GM12878 (cell line): ENCODE results near the gene APOBEC2. TPM values are rescaled to one million over a fixed set of nuclear protein-coding genes. Genes with fewer than 3 reads are reported as not detected.

Experiments
- ATAC-seq: fragments of 200-7000 bp; cut with Tn5 transposase; 3 replicates; pipeline ENCODE4 v1.9.1; 2020; ENCODE audit warnings: mild to moderate bottlenecking, moderate library complexity
- BruUV-seq: library from RNA; stranded (reverse); fragments of 400-500 nt; replicated peaks from 2 replicates; lab custom pipeline; 2021; lab: Mats Ljungman, UMichigan
- CTCF ChIA-PET: fragments of 300-600 bp; sonication (Branson Sonifier 250); formaldehyde crosslinking; extraction: SDS; loops from one replicate; lab custom pipeline; 2021; ENCODE audit warnings: inconsistent platforms; lab: Yijun Ruan, JAX
- POLR2A ChIA-PET: fragments of 350-600 bp; formaldehyde crosslinking; extraction: SDS; loops from one replicate; lab custom pipeline; 2021; ENCODE audit warnings: inconsistent platforms; lab: Charles Lee
- RAD21 ChIA-PET: fragments of 300-600 bp; sonication (Branson Sonifier 250); formaldehyde crosslinking; loops from one replicate; lab custom pipeline; 2023; ENCODE audit warnings: antibody characterized with exemption; ENCODE audit not compliant: unreplicated experiment; lab: Charles Lee
- SMC1A ChIA-PET: fragments of 300-600 bp; sonication (Branson Sonifier 250); formaldehyde crosslinking; loops from one replicate; lab custom pipeline; 2023; ENCODE audit not compliant: unreplicated experiment, uncharacterized antibody; lab: Charles Lee
- DNase-seq: peaks from one replicate; pipeline ENCODE4 v3.0.0-alpha.2; 2011; ENCODE audit warnings: low read depth, low spot score
- FAIRE-seq: peaks from 3 replicates; lab custom pipeline; 2011; peaks lifted over from hg19 to GRCh38; lab: Jason Lieb, UNC
- H2AFZ ChIP-seq: 2 replicates; pipeline ENCODE4 v1.6.0; 2011; ENCODE audit warnings: low read depth, low read length, control low read depth; ENCODE audit not compliant: control insufficient read depth
- H3K27ac ChIP-seq: 2 replicates; pipeline ENCODE4 v1.5.1; 2011; ENCODE audit warnings: control low read depth; ENCODE audit not compliant: control insufficient read depth, insufficient read depth
- H3K27me3 ChIP-seq, 2 experiments: replicated peaks in 1 of 2; 2 replicates each; pipeline versions ENCODE4 v1.6.0 to v1.6.1; 2011; ENCODE audit warnings: low read length in 1 of 2; ENCODE audit not compliant: control insufficient read depth in 2 of 2, insufficient read depth in 2 of 2
- H3K36me3 ChIP-seq, 2 experiments: 2 replicates each; pipeline ENCODE4 v1.5.1; 2011; ENCODE audit warnings: low read length in 1 of 2; ENCODE audit not compliant: control insufficient read depth in 2 of 2, insufficient read depth in 2 of 2
- H3K4me1 ChIP-seq: 2 replicates; pipeline ENCODE4 v1.6.1; 2011; ENCODE audit warnings: mild to moderate bottlenecking, low read length, moderate library complexity, mixed read lengths; ENCODE audit not compliant: control insufficient read depth, insufficient read depth
- H3K4me2 ChIP-seq: 2 replicates; pipeline ENCODE4 v1.6.0; 2011; ENCODE audit warnings: control low read depth; ENCODE audit not compliant: control insufficient read depth, insufficient read depth
- H3K4me3 ChIP-seq: fragments of 200-600 bp; sonication (generic); 2 replicates; pipeline ENCODE4 v1.5.1; 2016
- H3K79me2 ChIP-seq: 2 replicates; pipeline ENCODE4 v1.6.0; 2011; ENCODE audit warnings: low read length; ENCODE audit not compliant: control insufficient read depth, insufficient read depth
- H3K9ac ChIP-seq: 2 replicates; pipeline ENCODE4 v1.8.0; 2011; ENCODE audit warnings: low read length, control low read depth, mixed read lengths; ENCODE audit not compliant: control insufficient read depth, insufficient read depth
- H3K9me3 ChIP-seq: replicated peaks from 3 replicates; pipeline ENCODE4 v1.5.1; 2011; ENCODE audit warnings: mild to moderate bottlenecking, low read length; ENCODE audit not compliant: control insufficient read depth, insufficient read depth
- H4K20me1 ChIP-seq: 2 replicates; pipeline ENCODE4 v1.6.0; 2011; ENCODE audit not compliant: control insufficient read depth, insufficient read depth
- BACH1 ChIP-seq: fragments of 450-650 bp; IDR thresholded peaks from 2 replicates; pipeline ENCODE4 v1.6.1; 2017; ENCODE audit warnings: mild to moderate bottlenecking, borderline replicate concordance
- BCL11A ChIP-seq: IDR thresholded peaks from 2 replicates; pipeline ENCODE4 v1.6.1; 2011; ENCODE audit warnings: low read depth, low read length
- BMI1 ChIP-seq: fragments of 450-650 bp; IDR thresholded peaks from 2 replicates; pipeline ENCODE4 v1.6.1; 2016; ENCODE audit warnings: mild to moderate bottlenecking, moderate library complexity, borderline replicate concordance
- CBX5 ChIP-seq: sonication (generic); IDR thresholded peaks from 2 replicates; pipeline ENCODE4 v1.6.1; 2016; ENCODE audit warnings: low read depth, moderate library complexity, mild to moderate bottlenecking, inconsistent platforms
- CREB1 ChIP-seq: IDR thresholded peaks from 2 replicates; pipeline ENCODE4 v1.6.1; 2012; ENCODE audit warnings: low read depth, mild to moderate bottlenecking, inconsistent platforms
- HCFC1 ChIP-seq: fragments of 150-350 bp; IDR thresholded peaks from 2 replicates; pipeline ENCODE4 v1.6.1; 2014; ENCODE audit warnings: low read length
- LARP7 ChIP-seq: fragments of 450-650 bp; IDR thresholded peaks from 2 replicates; pipeline ENCODE4 v1.6.1; 2017; ENCODE audit warnings: mild to moderate bottlenecking
- NR2C2 ChIP-seq: IDR thresholded peaks from 2 replicates; pipeline ENCODE4 v1.6.1; 2011; ENCODE audit warnings: borderline replicate concordance, low read depth; ENCODE audit not compliant: control insufficient read depth, insufficient read length
- RB1 ChIP-seq: fragments of 450-650 bp; formaldehyde crosslinking; IDR thresholded peaks from 2 replicates; pipeline ENCODE4 v1.6.1; 2017; ENCODE audit warnings: mild to moderate bottlenecking, borderline replicate concordance
- SMAD1 ChIP-seq: fragments of 450-650 bp; IDR thresholded peaks from 2 replicates; pipeline ENCODE4 v1.6.1; 2018; ENCODE audit warnings: mild to moderate bottlenecking, low read depth; ENCODE audit not compliant: partially characterized antibody
- SUPT20H ChIP-seq: IDR thresholded peaks from 2 replicates; pipeline ENCODE4 v1.6.1; 2011; ENCODE audit warnings: low read depth, mild to moderate bottlenecking, low read length, moderate library complexity, borderline replicate concordance; ENCODE audit not compliant: control insufficient read depth
- WGBS: methylation state at CpG from one replicate; pipeline ENCODE4 v1.1.6; 2016; ENCODE audit warnings: low lambda C conversion rate; ENCODE audit not compliant: insufficient replicate concordance, insufficient coverage; ENCODE audit errors: missing lambda C conversion rate; 5-methylcytosine and 5-hydroxymethylcytosine counted together
- in situ Hi-C: fragments of 300-500 bp; cut with MboI; formaldehyde crosslinking; loops from 9 replicates; pipeline ENCODE4 v1.14.3; 2018; ENCODE audit warnings: mixed read lengths
- intact Hi-C: fragments of 100-400 bp; cut with micrococcal nuclease; formaldehyde crosslinking; loops from one replicate; pipeline ENCODE4 v1.14.2; 2022; ENCODE audit not compliant: unreplicated experiment
- polyA plus RNA-seq, 11 experiments: library from polyadenylated mRNA; depleted of rRNA in 4 of 11; unstranded in 6 of 11; stranded (reverse) in 5 of 11; fragments of >200 nt; fragmentation: Nextera tagmentation in 4 of 11; fragmentation: Illumina TruSeq in 1 of 11; extraction: Ambion mirVana in 4 of 11; extraction: Trizol in 1 of 11; gene quantifications; 1 replicate in 1 of 11; 2 replicates in 10 of 11; pipeline versions ENCODE4 v1.2.1 to v1.2.3, GENCODE V29; 2011 to 2016; ENCODE audit warnings: inconsistent platforms in 2 of 11, missing spikeins in 2 of 11, low read depth in 1 of 11
- total RNA-seq, 4 experiments: library from RNA; depleted of rRNA in 3 of 4; stranded (reverse); fragments of >200 nt in 3 of 4; fragmentation: Illumina TruSeq in 1 of 4; extraction: Trizol in 1 of 4; gene quantifications; 2 replicates each; pipeline versions ENCODE4 v1.2.1 to v1.2.3, GENCODE V29; 2013 to 2021
- TF ChIP-seq, protein P1 (sequence below): IDR thresholded peaks from 2 replicates; pipeline ENCODE4 v1.6.1; 2012; ENCODE audit warnings: mild to moderate bottlenecking, low read depth, low read length
- TF ChIP-seq, protein P2 (sequence below): fragments of 450-650 bp; IDR thresholded peaks from 2 replicates; pipeline ENCODE4 v1.6.1; 2017; ENCODE audit warnings: borderline replicate concordance

The APOBEC2 gene
- total and polyA plus RNA-seq, 10 of the 15 experiments (the other 5 are each of a cell fraction or from before 2014, with no cell fraction given): 0.11 to 1.4 (median 0.87) TPM; not detected in 6

GRCh38 chr6:41077536-41077935 lies 24.5 kb downstream of the APOBEC2 start:
- Histone ChIP-seq H3K4me1 (peaks cover 5% of the 10 kb centered on the region; the same call in 1 of the 2 replicates), H2AFZ (no peak overlapping the region), H3K79me2 (peaks cover 63% of the 10 kb centered on the region), H3K27ac (no peak overlapping the region), H3K4me3 (no peak overlapping the region), H3K36me3 (peaks cover 4 to 12% of the 10 kb centered on the region in 2 experiments; a peak in 3 of 4 replicates), H3K4me2 (no peak overlapping the region), H3K27me3 (no peaks in the 10 kb centered on the region), H3K9ac (no peak overlapping the region), H3K9me3 (no peaks in the 10 kb centered on the region), H4K20me1 (no peaks in the 10 kb centered on the region)
- FAIRE-seq (no peak), DNase-seq (no peak), ATAC-seq (no peak)
- ChIA-PET RAD21 (no interaction called here), CTCF (no interaction called here), SMC1A (interaction anchor here (1.1 to 2.8 kb wide), 2 partner anchors 14 to 30 kb away, joined by 3 to 10 read pairs; no protein-coding TSS in a partner anchor), POLR2A (no interaction called here)
- 98% methylated on average over 2 of the region's 2 CpGs for WGBS
- intact Hi-C loops: loop anchor here (5.0 to 10.0 kb wide), 2 partner anchors 240 to 657 kb away; partner anchors contain the start of gene TFEB
- TF ChIP-seq BMI1: no peak
- TF ChIP-seq HCFC1: no peak
- TF ChIP-seq RB1: no peak
- TF ChIP-seq CBX5: no peak
- no peak for TF ChIP-seq BACH1
- no TSS peak for BruUV-seq
- in situ Hi-C loops: no loop called here

DNA sequence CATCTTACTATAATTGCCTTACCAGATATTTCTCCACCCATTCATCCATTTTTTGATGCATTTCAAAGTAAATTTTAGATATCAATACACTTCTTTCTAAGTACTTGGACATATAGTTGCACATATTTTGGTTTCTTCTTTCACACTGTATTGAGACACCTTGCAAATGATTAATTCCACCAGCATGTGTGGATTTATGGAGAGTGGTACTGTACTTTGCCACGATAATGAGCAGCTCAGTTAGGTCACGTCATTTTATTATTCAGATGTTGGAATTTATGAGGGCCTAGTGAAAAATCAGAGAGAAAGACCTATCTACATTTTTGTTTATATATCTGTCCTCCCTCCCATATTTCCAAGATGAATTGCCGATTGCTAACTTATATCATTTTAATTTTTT lies 25.1 kb downstream of the APOBEC2 start:
- ATAC-seq: no peak
- ChIA-PET CTCF (no interaction called here), POLR2A (no interaction called here), RAD21 (interaction anchor here (0.6 kb wide), 1 partner anchor 14 kb away, joined by 3 read pairs; no protein-coding TSS in a partner anchor), SMC1A (interaction anchor here (1.1 to 1.2 kb wide), 2 partner anchors 10 to 29 kb away, joined by 3 to 4 read pairs; no protein-coding TSS in a partner anchor)
- H3K36me3 ChIP-seq: peaks cover 4 to 12% of the 10 kb centered on the region in 2 experiments; a peak in 3 of 4 replicates
- no peaks in the 10 kb centered on the region for H4K20me1 ChIP-seq
- H3K4me3 ChIP-seq: no peak overlapping the region
- DNase-seq: no peak
- no peak overlapping the region for H3K9ac ChIP-seq
- H3K27me3 ChIP-seq: no peaks in the 10 kb centered on the region
- no peak overlapping the region for H3K27ac ChIP-seq
- H3K79me2 ChIP-seq: peaks cover 63% of the 10 kb centered on the region
- intact Hi-C loops: loop anchor here (5.0 to 10.0 kb wide), 2 partner anchors 239 to 657 kb away; partner anchors contain the start of gene TFEB
- no peak for FAIRE-seq
- no peaks in the 10 kb centered on the region for H3K9me3 ChIP-seq
- H2AFZ ChIP-seq: no peak overlapping the region
- 96% methylated on average over 3 of the region's 3 CpGs for WGBS
- peaks cover 5% of the 10 kb centered on the region; the same call in 1 of the 2 replicates for H3K4me1 ChIP-seq
- in situ Hi-C loops: no loop called here
- no TSS peak for BruUV-seq
- H3K4me2 ChIP-seq: no peak overlapping the region; the same call in 1 of the 2 replicates
- no peak for TF ChIP-seq CREB1
- no peak for TF ChIP-seq SUPT20H
- TF ChIP-seq, protein P1, sequence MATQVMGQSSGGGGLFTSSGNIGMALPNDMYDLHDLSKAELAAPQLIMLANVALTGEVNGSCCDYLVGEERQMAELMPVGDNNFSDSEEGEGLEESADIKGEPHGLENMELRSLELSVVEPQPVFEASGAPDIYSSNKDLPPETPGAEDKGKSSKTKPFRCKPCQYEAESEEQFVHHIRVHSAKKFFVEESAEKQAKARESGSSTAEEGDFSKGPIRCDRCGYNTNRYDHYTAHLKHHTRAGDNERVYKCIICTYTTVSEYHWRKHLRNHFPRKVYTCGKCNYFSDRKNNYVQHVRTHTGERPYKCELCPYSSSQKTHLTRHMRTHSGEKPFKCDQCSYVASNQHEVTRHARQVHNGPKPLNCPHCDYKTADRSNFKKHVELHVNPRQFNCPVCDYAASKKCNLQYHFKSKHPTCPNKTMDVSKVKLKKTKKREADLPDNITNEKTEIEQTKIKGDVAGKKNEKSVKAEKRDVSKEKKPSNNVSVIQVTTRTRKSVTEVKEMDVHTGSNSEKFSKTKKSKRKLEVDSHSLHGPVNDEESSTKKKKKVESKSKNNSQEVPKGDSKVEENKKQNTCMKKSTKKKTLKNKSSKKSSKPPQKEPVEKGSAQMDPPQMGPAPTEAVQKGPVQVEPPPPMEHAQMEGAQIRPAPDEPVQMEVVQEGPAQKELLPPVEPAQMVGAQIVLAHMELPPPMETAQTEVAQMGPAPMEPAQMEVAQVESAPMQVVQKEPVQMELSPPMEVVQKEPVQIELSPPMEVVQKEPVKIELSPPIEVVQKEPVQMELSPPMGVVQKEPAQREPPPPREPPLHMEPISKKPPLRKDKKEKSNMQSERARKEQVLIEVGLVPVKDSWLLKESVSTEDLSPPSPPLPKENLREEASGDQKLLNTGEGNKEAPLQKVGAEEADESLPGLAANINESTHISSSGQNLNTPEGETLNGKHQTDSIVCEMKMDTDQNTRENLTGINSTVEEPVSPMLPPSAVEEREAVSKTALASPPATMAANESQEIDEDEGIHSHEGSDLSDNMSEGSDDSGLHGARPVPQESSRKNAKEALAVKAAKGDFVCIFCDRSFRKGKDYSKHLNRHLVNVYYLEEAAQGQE: no peak
- TF ChIP-seq SMAD1: no peak
- no peak for TF ChIP-seq NR2C2
- TF ChIP-seq LARP7: no peak
- TF ChIP-seq, protein P2, sequence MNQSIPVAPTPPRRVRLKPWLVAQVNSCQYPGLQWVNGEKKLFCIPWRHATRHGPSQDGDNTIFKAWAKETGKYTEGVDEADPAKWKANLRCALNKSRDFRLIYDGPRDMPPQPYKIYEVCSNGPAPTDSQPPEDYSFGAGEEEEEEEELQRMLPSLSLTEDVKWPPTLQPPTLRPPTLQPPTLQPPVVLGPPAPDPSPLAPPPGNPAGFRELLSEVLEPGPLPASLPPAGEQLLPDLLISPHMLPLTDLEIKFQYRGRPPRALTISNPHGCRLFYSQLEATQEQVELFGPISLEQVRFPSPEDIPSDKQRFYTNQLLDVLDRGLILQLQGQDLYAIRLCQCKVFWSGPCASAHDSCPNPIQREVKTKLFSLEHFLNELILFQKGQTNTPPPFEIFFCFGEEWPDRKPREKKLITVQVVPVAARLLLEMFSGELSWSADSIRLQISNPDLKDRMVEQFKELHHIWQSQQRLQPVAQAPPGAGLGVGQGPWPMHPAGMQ: no peak
- no peak for TF ChIP-seq BCL11A
